ENCODE results near the gene ZC2HC1B. TPM values are rescaled to one million over a fixed set of nuclear protein-coding genes. Genes with fewer than 3 reads are reported as not detected.
A peak's percentile ranks its signal among the peaks of the same experiment; 100 is the strongest.
"Not testable (repeated sequence)": the region's sequence is repeated elsewhere in the genome, so short reads cannot be mapped to it uniquely, and the experiment has no call there.

Gene ZC2HC1B
- total RNA-seq, 2 donors from 2014 or later: not detected

GRCh38 chr6:143880412-143880811 lies 16.1 kb downstream of the ZC2HC1B start:
- peaks cover 3% of the 10 kb centered on the region for H3K9me3 Mint-ChIP-seq
- ATAC-seq (replicated peaks): no peak
- no peak overlapping the region for H3K27ac Mint-ChIP-seq
- H3K36me3 Mint-ChIP-seq (ENCODE audit: low read depth): no peaks in the 10 kb centered on the region
- H3K4me1 Mint-ChIP-seq: no peaks in the 10 kb centered on the region
- H3K27me3 Mint-ChIP-seq: peaks cover 3% of the 10 kb centered on the region
- H3K4me3 Mint-ChIP-seq: no peak overlapping the region

- Mint-ChIP-seq H3K4me1 (no peaks in the 10 kb centered on the region), H3K36me3 (ENCODE audit: low read depth) (no peaks in the 10 kb centered on the region), H3K4me3 (no peak overlapping the region), H3K27me3 (peaks cover 3% of the 10 kb centered on the region), H3K27ac (no peak overlapping the region), H3K9me3 (no peaks in the 10 kb centered on the region)
- no peak for ATAC-seq (replicated peaks)
These were observed 18.2 kb downstream of the ZC2HC1B start for GRCh38 chr6:143882401-143882930.

GRCh38 chr6:143884216-143884900 lies 20.1 kb downstream of the ZC2HC1B start:
- Mint-ChIP-seq H3K27me3 (peaks cover 3% of the 10 kb centered on the region), H3K9me3 (no peaks in the 10 kb centered on the region), H3K36me3 (ENCODE audit: low read depth) (no peaks in the 10 kb centered on the region), H3K4me1 (no peaks in the 10 kb centered on the region), H3K4me3 (no peak overlapping the region), H3K27ac (no peak overlapping the region)
- no peak for ATAC-seq (replicated peaks)

GRCh38 chr6:143885116-143885515 lies 20.8 kb downstream of the ZC2HC1B start:
- no peak for ATAC-seq (replicated peaks)
- Mint-ChIP-seq H3K9me3 (no peaks in the 10 kb centered on the region), H3K27me3 (peaks cover 3% of the 10 kb centered on the region), H3K4me1 (no peaks in the 10 kb centered on the region), H3K27ac (no peak overlapping the region), H3K4me3 (no peak overlapping the region), H3K36me3 (ENCODE audit: low read depth) (no peaks in the 10 kb centered on the region)

- Mint-ChIP-seq H3K27ac (no peak overlapping the region), H3K9me3 (no peaks in the 10 kb centered on the region), H3K27me3 (no peaks in the 10 kb centered on the region), H3K4me1 (no peaks in the 10 kb centered on the region), H3K4me3 (no peak overlapping the region), H3K36me3 (ENCODE audit: low read depth) (no peaks in the 10 kb centered on the region)
- ATAC-seq (replicated peaks): no peak
These were observed 30.4 kb downstream of the ZC2HC1B start for GRCh38 chr6:143894655-143895054.

GRCh38 chr6:143896126-143896860 lies 32.0 kb downstream of the ZC2HC1B start:
- ATAC-seq (replicated peaks): no peak
- Mint-ChIP-seq H3K27ac (no peak overlapping the region), H3K36me3 (ENCODE audit: low read depth) (no peaks in the 10 kb centered on the region), H3K4me3 (no peak overlapping the region), H3K9me3 (no peaks in the 10 kb centered on the region), H3K4me1 (peaks cover 4% of the 10 kb centered on the region), H3K27me3 (no peaks in the 10 kb centered on the region)

GRCh38 chr6:143900358-143900757 lies 36.1 kb downstream of the ZC2HC1B start:
- Mint-ChIP-seq H3K9me3 (no peaks in the 10 kb centered on the region), H3K27me3 (no peaks in the 10 kb centered on the region), H3K4me3 (no peak overlapping the region), H3K27ac (no peak overlapping the region), H3K4me1 (peaks cover 4% of the 10 kb centered on the region), H3K36me3 (ENCODE audit: low read depth) (no peaks in the 10 kb centered on the region)
- ATAC-seq (replicated peaks): no peak

GRCh38 chr6:143901885-143902750 lies 37.8 kb downstream of the ZC2HC1B start:
- peak overlapping the region; percentile 19 for H3K4me3 Mint-ChIP-seq
- peaks cover 4% of the 10 kb centered on the region for H3K4me1 Mint-ChIP-seq
- no peaks in the 10 kb centered on the region for H3K36me3 Mint-ChIP-seq (ENCODE audit: low read depth)
- peak; percentile 89 for ATAC-seq (replicated peaks)
- H3K9me3 Mint-ChIP-seq: no peaks in the 10 kb centered on the region
- no peaks in the 10 kb centered on the region for H3K27me3 Mint-ChIP-seq
- H3K27ac Mint-ChIP-seq: peak overlapping the region; percentile 31

- Mint-ChIP-seq H3K4me3 (no peak overlapping the region), H3K36me3 (ENCODE audit: low read depth) (no peaks in the 10 kb centered on the region), H3K4me1 (peaks cover 4% of the 10 kb centered on the region), H3K27ac (no peak overlapping the region), H3K9me3 (no peaks in the 10 kb centered on the region), H3K27me3 (no peaks in the 10 kb centered on the region)
- no peak for ATAC-seq (replicated peaks)
These were observed 38.6 kb downstream of the ZC2HC1B start for GRCh38 chr6:143902827-143903226.

- no peak for ATAC-seq (replicated peaks)
- no peaks in the 10 kb centered on the region for H3K36me3 Mint-ChIP-seq (ENCODE audit: low read depth)
- H3K27me3 Mint-ChIP-seq: peaks cover 3% of the 10 kb centered on the region
- H3K4me3 Mint-ChIP-seq: no peak overlapping the region
- H3K4me1 Mint-ChIP-seq: no peaks in the 10 kb centered on the region
- peaks cover 16% of the 10 kb centered on the region for H3K9me3 Mint-ChIP-seq
- no peak overlapping the region for H3K27ac Mint-ChIP-seq
These were observed 46.8 kb downstream of the ZC2HC1B start for GRCh38 chr6:143911028-143911427.

- ATAC-seq (replicated peaks): no peak
- Mint-ChIP-seq H3K9me3 (peaks cover 20% of the 10 kb centered on the region), H3K27ac (no peak overlapping the region), H3K27me3 (peaks cover 3% of the 10 kb centered on the region), H3K4me1 (no peaks in the 10 kb centered on the region), H3K36me3 (ENCODE audit: low read depth) (no peaks in the 10 kb centered on the region), H3K4me3 (no peak overlapping the region)
These were observed 48.4 kb downstream of the ZC2HC1B start for GRCh38 chr6:143912671-143913070.

- H3K4me3 Mint-ChIP-seq; H3K27me3 Mint-ChIP-seq; H3K4me1 Mint-ChIP-seq; H3K27ac Mint-ChIP-seq; ATAC-seq (replicated peaks); H3K36me3 Mint-ChIP-seq (ENCODE audit: low read depth): not testable (repeated sequence)
- H3K9me3 Mint-ChIP-seq: peaks cover 25% of the 10 kb centered on the region
These were observed 52.8 kb downstream of the ZC2HC1B start for GRCh38 chr6:143917026-143917425.

- H3K27me3 Mint-ChIP-seq: no peaks in the 10 kb centered on the region
- peaks cover 5% of the 10 kb centered on the region for H3K9me3 Mint-ChIP-seq
- no peaks in the 10 kb centered on the region for H3K4me1 Mint-ChIP-seq
- ATAC-seq (replicated peaks): no peak
- no peak overlapping the region for H3K27ac Mint-ChIP-seq
- H3K36me3 Mint-ChIP-seq (ENCODE audit: low read depth): no peaks in the 10 kb centered on the region
- H3K4me3 Mint-ChIP-seq: no peak overlapping the region
These were observed 64.6 kb downstream of the ZC2HC1B start for GRCh38 chr6:143928853-143929252.

GRCh38 chr6:143929975-143930374 lies 65.7 kb downstream of the ZC2HC1B start:
- no peaks in the 10 kb centered on the region for H3K36me3 Mint-ChIP-seq (ENCODE audit: low read depth)
- no peaks in the 10 kb centered on the region for H3K27me3 Mint-ChIP-seq
- ATAC-seq (replicated peaks): no peak
- H3K9me3 Mint-ChIP-seq: peaks cover 5% of the 10 kb centered on the region
- H3K27ac Mint-ChIP-seq: no peak overlapping the region
- no peaks in the 10 kb centered on the region for H3K4me1 Mint-ChIP-seq
- H3K4me3 Mint-ChIP-seq: no peak overlapping the region
